ENCODE data around the gene CDON.

Gene CDON

DNA sequence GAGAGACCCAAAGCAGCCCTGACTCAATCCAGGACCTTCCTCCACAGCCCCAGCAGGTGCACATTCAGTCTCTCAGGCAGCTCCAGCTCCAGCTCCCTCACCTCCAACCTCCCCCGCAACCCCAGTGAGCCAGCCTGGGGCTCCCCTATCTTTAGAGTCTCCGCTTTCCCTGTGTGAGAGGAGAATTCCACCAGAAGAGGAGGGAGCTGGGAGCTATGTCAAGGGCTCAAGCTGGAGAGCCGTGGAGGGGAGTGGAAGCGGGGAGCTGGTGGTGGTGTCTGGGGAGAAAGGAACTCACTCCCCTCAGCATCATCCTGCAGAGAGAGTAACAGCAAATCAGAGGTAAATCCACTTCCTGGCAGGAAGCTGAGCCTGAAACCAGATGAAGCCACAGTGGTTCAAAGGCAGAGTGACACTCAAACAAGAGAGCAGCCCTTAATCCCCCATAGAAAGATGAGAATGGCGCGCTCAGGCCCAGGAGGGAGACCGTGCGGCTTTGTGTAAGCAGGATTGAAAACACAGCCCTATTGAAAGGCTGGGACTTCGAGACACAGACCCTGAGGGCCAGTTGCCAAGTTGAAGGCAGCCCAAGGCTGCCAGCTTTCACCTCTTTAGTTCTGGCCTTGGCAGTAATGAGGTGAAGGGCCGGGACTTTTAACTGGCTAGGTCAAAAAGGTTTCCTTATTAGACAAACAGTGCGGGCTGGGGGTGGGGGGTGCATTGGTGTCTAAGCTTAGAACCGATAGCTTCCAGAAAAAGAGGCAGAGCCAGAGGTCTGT lies 21.4 kb upstream of the CDON start:
- peak; percentile 64 for DNase-seq

DNA sequence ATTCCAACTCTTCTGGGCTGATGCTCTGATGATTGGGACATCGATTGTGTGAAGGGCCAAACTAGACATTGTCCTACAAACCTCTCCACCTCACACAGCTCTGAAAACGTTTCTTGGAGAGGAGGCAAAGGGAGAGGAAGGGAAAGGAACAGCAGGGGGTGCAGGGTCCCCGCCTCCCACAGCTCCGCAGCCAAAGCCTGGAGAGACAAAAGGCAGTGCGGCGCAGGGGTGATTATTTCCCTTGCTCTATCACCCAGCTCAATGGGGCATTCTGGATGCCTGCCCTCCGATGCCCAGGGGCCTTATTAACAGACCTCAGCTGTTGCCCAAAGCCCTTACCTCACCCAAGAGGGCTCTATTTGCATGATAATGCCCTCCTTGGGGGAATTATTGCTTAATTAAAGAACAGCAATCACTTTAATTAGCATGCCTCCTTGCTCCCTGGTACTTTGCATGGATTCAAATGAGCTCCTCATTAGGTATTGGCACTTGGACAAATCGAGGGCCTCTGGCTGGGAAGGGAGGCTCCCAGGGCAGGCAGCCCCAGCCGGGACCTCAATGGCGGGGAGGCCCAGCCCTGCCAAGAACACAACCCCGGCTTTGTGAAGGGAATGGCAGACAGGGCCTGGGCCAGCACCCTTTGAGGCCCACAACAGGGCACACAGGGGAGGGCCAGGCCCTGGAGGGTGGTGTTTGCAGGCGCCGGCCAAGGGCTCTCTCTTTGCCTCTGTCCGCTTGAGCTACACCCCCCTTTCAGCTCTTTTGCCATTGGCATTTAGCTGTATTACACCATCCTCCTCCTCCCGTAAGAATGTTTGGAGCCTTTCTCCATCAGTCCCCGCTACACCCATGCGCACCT lies 19.8 kb upstream of the CDON start:
- no peak for DNase-seq

DNA sequence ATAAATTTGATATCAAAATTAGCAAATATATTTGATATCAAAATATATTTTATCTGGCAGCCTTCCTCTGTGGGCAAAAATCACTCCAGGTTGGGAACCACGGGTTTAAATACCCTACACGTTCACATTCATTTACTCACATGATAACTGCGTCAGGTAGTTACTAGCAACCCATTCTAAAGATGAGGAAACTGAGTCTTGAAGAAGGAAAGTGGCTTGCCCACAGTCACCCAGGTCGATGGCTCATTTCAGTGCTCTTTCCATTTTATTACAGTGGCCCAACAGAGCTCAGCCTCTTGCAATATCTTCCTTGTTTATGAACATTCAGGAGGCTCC lies 19.2 kb upstream of the CDON start:
- no peak for DNase-seq

DNA sequence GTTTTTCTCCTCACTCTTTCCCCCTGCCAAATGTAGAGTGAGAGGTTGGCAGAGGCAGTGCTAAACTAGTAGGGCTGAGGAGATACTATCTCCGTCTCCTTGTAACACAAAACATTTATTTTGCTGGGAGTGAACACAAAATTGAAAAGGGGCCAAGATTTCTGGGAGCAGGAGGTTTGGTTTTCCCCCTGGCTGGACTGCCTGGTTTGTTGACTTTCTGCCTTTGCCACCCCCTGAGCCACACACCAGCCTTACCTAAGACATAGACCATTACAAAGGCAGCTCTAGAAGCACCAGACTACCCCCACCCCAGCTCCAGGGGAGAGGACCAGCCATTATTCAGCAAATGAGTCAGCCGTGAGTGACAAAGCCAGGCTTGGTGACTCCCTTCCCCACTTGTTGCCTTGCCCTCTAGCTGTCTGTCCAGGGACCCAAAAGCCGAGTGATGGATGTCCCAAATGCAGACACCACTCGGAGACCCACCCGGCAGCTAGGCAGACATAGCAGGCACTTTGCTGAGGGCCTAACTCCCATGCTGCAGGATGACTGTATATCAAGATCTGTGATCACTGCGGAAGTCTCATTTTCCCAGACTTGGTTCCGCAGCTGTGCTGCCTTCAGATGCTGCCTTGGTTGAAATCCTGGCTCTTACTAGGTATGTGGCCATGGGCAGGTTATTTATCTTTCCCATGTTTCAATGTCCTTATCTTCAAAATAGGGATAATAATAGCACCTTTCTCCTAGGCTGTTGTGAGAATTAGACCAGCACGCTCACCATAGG lies 17.7 kb upstream of the CDON start:
- peak; percentile 41 for DNase-seq

DNA sequence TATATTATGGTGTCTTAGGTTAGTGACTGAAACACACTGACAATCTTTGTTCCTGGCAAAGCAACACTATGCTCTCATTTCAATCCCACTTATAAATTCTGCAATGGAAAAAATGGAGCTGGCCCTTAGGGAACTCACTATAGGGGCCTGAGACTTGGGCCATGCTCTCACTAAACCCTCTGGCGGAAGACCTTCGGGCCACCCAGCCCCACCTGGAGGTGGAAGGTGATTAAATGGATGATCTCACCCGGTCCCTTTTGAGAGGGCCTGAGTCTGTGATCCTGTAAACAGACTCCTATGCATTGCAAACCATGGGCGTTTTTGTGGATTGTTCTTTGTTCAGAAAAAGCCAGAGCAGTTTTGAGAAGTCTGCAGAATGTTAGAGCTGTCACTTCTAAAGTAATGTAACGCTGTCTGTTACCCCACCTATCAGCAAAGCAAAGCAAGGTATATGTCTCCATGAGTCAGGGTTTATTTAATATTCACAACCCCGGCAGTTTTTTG lies 17.0 kb upstream of the CDON start:
- DNase-seq: no peak

DNA sequence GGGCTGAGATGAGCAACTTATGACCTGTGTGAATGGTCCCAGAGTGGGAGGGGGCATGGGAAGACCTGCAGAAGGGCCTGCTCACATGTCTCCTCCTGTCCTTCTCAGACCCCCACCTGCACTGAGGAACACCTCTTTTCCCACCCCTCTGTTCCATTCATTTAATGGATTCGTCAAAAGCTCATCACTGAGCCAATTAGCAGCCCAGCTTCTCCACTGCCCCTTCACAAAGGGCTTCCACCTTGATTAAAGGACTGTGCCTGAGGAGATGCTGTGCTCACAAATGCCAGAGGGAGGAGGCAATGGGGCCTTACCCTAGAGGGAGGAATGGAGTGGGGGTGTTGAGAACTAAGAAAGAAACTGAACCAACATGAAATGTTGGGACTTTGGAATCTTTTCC lies 14.0 kb upstream of the CDON start:
- DNase-seq: no peak

DNA sequence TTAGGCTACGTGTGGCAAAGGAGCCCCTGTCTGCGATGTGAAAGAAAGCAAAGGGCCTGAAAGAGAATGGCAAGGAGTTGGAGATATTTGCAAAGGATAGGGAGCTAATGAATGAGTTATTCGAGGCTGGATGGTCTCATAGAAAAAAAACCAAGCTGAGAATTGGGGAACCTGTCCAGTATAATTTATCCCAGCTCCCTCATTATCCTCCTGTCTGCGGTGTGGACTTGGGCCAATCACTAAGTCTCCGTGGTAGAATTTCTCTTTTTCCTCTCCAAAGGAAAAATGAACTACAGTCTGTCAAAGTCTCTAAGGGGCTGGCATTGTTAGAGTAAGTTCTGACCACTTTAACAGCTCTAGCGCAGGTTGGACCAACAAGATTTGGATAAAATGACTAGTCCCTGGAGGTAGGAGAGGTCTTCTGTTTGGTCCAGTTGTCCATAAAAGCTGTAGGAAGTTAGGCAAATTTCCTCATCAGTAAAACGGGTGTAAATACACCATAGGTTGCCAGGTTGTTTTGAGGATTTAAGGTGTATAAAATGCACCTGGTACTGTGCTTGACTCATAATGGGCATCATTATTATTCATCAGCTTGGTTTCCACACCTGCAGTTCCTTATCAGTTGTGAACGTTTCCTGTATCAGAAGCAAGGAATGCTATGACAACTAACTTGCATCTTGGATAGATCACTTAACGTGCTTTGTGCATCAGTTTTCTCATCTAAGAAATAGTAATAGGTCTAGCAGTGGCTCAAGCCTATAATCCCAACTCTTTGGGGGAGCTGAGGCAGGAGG lies 10.3 kb upstream of the CDON start:
- DNase-seq: no peak

DNA sequence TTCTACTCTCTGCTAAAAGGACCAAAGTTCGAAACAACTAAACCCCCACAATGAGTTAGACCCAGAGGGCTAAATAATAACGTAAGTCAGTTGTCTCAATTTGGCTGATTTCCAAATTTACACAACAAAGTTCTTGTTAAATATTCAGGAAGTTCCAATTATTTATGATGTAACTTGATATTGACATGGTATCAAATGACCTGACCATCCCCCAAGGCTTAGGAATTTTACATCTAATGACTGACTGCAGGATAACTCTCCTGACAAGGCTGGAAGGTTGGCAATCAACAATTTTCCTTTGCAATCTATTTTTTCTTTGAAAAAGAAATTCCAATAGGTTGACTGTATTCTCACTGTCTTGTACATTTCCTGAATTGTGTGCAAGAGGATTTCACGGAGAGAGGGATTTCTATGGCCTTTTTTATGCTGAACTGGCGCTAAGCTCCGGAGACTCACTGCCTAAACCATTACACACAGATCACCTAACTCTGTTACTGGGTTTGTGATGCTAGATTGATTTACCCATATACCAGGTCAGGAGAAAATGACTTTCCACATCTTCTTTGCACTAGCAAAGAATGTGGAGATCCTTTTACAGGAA lies 9.6 kb upstream of the CDON start:
- peak; percentile 43 for DNase-seq

DNA sequence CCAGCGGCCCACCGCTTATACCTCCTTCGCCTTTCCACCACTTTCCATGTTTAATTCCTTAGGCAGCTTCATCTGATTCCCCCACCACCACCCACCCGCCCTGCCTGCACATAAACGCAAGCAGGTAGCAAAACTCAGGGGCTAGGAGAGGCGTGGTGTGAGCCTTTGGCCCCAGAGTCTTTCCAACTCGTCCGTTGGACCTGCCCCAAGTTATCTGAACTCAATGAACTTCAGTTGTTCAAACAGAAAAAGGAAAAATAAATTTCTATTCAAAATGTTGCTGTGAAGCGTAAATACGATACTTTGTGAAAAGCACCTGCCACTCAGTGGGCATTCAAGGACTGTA lies 814 bp upstream of the CDON start:
- DNase-seq: no peak

DNA sequence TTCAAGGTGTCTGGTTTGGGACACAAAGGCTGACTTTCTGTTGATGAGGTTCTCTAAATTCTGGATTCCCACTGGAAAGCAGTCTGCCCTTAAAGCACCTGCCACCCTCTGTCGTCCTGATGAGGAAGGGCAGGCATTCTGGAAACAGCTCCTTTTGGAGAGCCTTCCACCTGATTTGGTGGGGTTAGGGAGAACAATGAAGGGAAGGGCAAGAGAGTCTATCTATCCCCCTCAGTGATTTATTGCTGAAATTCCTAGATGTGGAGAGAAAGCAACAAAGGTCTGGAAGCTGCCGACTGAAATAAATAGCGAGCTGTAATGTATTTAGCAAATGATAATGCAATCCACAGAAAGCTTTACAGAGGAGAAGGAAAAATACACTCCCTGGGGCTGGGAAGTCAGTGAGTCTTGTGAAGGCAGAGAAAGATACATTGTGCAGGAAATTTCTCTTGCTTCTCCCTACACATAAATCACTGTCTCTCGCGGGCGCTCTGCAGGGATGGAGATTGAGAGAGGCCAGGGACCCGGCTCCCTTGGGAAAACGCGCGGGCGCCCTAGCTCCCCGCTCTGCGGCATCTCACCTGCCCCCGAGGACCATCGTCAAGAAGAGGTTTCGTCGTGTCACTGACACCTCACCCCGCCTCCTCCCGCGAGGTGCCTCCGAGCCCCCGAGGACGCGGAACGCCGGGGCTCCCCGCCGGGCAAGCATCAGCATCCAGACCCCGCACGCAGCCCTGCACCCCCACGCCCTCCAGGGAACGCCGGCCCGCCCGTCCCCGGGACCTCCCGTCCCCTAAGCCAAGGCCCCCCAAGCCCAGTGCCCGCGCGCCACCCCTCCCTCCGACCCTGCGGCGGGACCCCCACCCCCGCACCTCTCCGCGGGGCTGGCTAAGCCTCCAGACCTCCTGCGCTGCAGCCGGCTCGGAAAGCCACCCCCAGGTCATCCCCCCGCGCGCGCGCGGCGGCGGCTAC lies 673 bp downstream of the CDON start:
- peak; percentile 85 for DNase-seq

DNA sequence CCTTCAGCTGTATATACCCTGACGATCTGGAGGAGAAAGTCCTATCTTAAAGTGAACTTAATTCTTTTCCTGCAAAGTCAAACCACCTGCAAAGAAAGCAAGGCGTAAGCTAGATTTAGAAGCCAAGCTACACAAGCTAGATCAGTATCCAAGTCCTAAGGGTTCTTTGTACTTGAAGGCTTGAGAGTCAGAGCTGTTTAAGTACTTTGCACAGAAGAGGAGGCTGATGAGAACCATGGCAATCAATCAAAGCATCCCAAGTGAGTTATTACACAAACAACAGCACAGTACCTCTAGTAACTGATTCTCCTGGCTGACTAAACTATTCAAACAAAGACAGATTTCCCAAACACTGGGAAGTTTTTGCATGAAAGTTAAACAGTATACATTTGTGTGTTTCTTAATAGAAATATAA lies 1.9 kb downstream of the CDON start:
- peak; percentile 73 for DNase-seq

DNA sequence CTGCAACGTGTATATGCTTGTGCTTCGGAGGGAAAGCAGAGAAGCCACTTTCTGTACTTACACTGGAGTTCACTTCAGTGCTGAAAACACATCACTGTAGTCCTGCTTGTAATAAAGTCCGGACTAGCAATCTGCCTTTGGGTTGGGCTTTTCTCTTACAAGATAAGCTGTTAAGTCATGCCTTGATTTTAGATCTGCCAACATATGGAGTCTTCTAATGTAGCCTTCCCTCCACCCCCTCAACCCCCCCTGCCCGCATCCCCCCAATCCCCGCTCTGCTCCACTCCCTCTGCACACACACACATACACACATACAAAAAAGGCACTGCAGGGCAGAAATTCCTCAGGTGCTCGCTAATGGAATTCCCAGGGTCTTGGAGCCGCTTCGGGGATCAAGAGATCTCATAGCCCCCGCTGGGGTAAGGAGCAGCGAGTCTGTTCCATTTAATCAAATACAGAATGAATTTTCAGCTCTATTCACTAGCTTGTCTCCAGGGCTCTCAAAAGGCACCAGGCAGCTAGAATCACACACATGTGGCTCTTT lies 3.4 kb downstream of the CDON start:
- peak; percentile 86 for DNase-seq

DNA sequence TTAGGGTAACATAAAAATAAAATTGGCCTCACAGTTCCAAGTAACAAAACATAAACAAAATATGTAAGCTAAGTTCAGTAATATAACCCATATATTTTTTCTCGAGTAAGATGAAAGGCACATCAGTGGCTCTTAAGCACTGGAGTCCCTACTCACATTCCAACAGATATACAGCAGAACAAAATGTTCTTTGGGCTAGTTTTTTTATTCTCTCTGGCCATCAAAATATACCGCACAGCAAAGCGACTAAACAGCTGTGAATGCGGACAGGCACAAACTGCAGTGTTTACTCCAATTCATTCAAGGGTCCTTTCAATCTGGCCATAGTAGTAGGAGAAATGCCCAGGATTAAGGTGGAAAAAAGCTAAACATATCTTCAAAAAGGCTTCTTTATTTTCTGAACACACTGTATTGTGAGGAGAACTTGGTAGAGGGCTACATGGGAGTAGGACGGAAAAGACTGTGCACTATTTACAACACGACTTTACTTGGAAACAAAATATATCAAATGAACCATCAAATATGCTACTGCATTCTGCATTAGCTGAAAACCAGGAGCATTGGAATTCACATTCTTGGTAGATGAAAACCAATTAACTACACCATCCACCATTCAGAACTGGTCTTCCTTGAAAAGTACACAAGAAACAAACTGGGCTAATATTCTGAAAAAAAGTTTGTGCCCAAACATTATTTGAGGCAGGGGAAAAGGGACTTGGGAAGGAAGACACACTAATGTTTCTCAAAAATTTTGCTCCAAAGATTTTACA lies 4.4 kb downstream of the CDON start:
- DNase-seq: peak; percentile 45

DNA sequence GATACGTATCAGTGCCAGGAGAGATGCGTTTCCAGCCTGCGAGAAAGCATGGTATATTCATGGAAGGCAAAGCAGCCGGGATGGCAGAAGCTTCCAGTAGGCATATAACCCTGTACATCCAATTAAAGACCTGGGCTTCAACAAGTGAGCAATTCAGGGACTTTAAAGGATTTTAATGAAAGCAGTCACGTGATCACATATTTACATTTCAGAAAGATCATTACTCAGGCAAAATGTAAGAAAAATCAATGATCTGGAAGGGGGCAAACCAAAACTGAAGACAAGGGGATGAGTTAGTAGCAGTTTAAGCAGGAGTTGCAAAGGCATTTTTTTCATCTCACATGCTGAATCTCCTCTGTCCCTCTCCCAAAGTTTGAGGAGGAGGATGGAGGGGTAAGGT lies 7.8 kb downstream of the CDON start:
- DNase-seq: peak; percentile 48

DNA sequence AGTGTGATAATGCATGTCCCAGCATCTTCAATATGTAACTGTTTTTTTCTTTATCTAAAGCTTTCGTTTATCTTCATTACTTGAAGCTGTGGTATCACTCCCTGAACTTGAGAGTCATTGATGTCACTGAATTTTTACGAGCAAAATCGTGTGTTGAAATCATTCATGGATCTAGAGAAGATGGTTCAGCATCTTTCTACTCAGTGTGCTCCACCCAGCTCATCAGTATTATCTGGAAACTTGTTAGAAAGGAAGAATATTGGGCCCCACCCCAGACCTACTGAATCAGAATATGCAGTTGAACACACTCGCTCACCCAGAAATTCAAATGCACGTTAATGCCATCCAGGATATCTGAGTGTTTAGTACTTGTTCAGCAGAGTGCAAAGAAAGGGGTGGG lies 8.3 kb downstream of the CDON start:
- no peak for DNase-seq

DNA sequence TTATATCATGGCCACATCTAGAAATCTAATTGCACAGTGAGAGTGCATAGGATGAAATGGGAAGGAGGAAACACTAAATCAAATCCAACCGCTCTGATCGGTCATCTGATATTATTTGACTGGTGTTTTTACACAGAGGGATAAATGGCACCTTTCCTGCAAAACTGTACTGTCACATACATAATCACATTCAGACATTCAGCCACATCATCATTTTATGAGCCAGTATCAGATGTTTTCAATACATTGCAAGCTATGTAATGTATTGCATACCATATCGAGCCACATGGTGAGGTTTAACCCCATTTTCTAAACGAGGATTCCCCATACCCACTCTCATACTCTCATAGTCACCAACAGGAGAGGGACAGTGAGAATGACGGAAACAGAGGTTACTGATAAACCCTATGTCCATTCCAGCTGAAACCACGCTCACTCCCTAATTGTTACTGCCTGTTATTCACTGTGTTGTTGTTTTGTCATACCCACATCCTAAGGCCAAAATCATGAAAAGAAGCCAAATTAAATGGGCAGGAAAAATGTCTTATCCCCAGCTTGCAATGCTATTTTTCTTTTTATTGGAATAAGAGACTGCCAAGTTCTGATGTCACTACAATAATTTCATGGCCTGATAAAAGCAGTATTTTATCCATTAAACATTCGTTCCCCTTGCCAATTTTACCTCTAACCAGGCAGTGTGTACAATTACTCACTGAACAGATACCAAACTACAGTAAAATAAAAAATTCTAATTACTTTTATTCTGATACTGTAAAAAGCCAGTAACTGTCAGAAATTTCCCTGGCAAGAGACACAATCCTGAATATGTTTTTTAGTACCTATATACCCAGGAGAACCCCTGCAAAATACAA lies 9.0 kb downstream of the CDON start:
- DNase-seq: peak; percentile 57

DNA sequence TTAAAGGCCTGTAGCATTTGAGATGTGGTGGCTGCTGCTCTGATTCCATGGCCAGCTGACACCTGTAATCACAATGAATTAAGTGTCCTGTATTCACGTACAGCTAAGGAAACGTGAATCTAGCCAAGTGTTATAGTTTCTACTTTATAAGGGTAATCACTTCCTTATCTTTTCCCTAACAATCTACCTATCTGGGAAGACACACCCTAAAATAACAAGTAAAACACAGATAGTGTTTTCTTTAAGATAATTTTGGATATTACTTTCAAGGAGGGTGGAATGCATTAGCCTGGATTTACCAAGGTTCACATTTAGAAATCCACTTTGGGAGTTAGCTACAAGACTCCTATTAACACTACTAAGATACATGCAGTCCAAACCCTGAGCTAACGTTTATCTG lies 11.5 kb downstream of the CDON start:
- DNase-seq: no peak

DNA sequence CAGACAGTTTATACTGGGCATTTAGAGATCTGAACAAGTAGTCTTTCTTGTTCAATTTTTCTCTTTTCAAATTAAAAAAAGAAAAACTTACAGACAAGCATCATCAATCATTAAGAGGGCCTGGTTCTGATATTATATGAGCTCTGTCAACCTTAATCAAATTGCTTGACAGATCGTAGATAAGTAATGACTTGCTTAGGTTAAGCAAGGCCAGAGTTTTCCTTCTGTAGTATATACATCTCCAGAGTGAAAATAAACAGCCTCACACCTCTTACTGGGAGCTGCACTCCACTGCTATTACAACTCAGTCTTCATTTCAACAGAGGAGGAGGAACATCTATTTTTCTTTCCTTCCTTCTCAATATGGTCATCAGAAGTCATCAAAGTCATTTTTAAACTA lies 13.5 kb downstream of the CDON start:
- DNase-seq: no peak

DNA sequence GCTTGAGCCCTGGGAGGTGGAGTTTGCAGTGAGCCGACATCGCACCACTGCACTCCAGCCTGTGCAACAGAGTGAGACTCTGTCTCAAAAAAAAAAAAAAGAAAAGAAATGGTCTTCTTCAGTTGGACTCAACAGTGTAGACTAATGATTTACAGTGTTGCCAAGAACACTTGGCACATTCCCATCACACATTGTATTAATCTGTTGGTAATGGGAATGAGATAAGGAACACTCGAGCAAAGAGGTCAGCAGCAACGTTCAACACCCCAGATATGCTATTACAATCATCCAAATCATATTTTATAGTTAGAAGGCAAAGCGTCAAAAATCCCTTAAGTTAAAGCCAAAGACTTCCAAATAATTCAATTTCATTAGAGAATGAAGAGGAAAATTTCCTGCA lies 14.5 kb downstream of the CDON start:
- DNase-seq: no peak

Measured in eye (tissue), 1 donor.